B cell (primary cell): ENCODE data around the gene ZBTB40.

Experiments used
- EZH2 ChIP-seq: IDR thresholded peaks from 2 replicates; pipeline ENCODE4 v1.6.1; 2012; ENCODE audit warnings: borderline replicate concordance, low read depth, mild to moderate bottlenecking, moderate library complexity, low read length; ENCODE audit not compliant: insufficient read depth, poor library complexity, severe bottlenecking
- TF ChIP-seq, protein P1 (sequence below): fragments of 200-600 bp; IDR thresholded peaks from one replicate; pipeline ENCODE4 v1.8.0; 2022; ENCODE audit warnings: antibody characterized with exemption, mild to moderate bottlenecking

DNA sequence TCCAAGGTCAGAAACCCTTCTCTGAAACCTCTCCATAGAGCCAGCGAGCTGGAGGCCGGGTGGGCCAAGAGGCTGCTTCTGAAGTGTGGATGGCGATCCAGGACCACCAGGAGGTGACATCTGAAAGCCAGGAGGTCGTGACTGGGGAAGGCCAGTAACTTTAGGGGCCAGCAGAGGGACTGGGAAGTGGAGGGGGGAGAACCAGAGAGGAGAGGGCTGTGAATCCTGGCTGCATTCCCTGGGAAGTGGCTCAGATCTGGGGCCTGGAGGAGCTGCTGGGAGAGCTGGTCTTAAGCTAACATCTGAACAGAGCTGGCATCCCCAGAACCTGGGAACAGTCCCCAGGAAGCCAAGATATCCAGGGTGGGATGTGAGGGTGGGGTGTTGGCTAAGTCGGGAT, 100.4 kb downstream of the ZBTB40 start:
- TF ChIP-seq, protein P1, sequence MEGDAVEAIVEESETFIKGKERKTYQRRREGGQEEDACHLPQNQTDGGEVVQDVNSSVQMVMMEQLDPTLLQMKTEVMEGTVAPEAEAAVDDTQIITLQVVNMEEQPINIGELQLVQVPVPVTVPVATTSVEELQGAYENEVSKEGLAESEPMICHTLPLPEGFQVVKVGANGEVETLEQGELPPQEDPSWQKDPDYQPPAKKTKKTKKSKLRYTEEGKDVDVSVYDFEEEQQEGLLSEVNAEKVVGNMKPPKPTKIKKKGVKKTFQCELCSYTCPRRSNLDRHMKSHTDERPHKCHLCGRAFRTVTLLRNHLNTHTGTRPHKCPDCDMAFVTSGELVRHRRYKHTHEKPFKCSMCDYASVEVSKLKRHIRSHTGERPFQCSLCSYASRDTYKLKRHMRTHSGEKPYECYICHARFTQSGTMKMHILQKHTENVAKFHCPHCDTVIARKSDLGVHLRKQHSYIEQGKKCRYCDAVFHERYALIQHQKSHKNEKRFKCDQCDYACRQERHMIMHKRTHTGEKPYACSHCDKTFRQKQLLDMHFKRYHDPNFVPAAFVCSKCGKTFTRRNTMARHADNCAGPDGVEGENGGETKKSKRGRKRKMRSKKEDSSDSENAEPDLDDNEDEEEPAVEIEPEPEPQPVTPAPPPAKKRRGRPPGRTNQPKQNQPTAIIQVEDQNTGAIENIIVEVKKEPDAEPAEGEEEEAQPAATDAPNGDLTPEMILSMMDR: no peak
- TF ChIP-seq EZH2: no peak
